Left ventricle myocardium inferior (tissue), 1 donor: ENCODE measurements around the gene SCAMP1. TPM values are rescaled to one million over a fixed set of nuclear protein-coding genes. Genes with fewer than 3 reads are reported as not detected.

Experiments
- DNase-seq: peaks from one replicate; pipeline ENCODE4 v3.0.0-alpha.2; 2020
- H3K27ac ChIP-seq: fragments of 200-600 bp; replicated peaks from 2 replicates; pipeline ENCODE4 v1.8.0; 2021
- H3K27me3 ChIP-seq: fragments of 200-600 bp; 2 replicates; pipeline ENCODE4 v1.8.0; 2021; ENCODE audit warnings: low read depth
- H3K36me3 ChIP-seq: fragments of 200-600 bp; 2 replicates; pipeline ENCODE4 v1.8.0; 2021
- H3K4me1 ChIP-seq: fragments of 200-600 bp; 2 replicates; pipeline ENCODE4 v1.8.0; 2021
- H3K4me3 ChIP-seq: fragments of 200-600 bp; 2 replicates; pipeline ENCODE4 v1.8.0; 2021; ENCODE audit warnings: mild to moderate bottlenecking, moderate library complexity
- H3K9me3 ChIP-seq: fragments of 200-600 bp; replicated peaks from 2 replicates; pipeline ENCODE4 v1.8.0; 2021
- CTCF ChIP-seq: fragments of 200-600 bp; IDR thresholded peaks from 2 replicates; pipeline ENCODE4 v1.8.0; 2021; ENCODE audit warnings: antibody characterized with exemption, mild to moderate bottlenecking, borderline replicate concordance
- intact Hi-C: fragments of 100-400 bp; cut with micrococcal nuclease; formaldehyde crosslinking; loops from one replicate; pipeline ENCODE4 v1.11.0; 2022
- total RNA-seq: library from RNA; stranded (reverse); fragmentation: NEBNext Ultra II Directional; extraction: Animal tissue kit (Norgen Biotek cat#: 25700); gene quantifications from one replicate; pipeline ENCODE4 v1.2.1, GENCODE V29; 2021
- donor health status: DM: no; HTN: yes; CAD: no; lungs with severe emphysema.

Gene SCAMP1
- total RNA-seq, 1 donor from 2014 or later = 29.2 TPM

GRCh38 chr5:78335976-78336375 is 24.4 kb upstream of the SCAMP1 start:
- H3K4me3 ChIP-seq = no peak overlapping the region
- H3K27ac ChIP-seq = no peak overlapping the region
- intact Hi-C loops = no loop called here
- no peaks in the 10 kb centered on the region for H3K36me3 ChIP-seq
- H3K4me1 ChIP-seq = peaks cover 3% of the 10 kb centered on the region
- TF ChIP-seq CTCF = no peak
- DNase-seq = no peak
- no peaks in the 10 kb centered on the region for H3K27me3 ChIP-seq
- peaks cover 15% of the 10 kb centered on the region for H3K9me3 ChIP-seq

GRCh38 chr5:78336698-78337097 is 23.7 kb upstream of the SCAMP1 start:
- intact Hi-C loops = no loop called here

GRCh38 chr5:78339617-78340436 is 20.6 kb upstream of the SCAMP1 start:
- no peak overlapping the region for H3K27ac ChIP-seq
- no peaks in the 10 kb centered on the region for H3K36me3 ChIP-seq
- H3K4me3 ChIP-seq = no peak overlapping the region
- TF ChIP-seq CTCF = no peak
- intact Hi-C loops = no loop called here
- DNase-seq = no peak
- peaks cover 3% of the 10 kb centered on the region for H3K4me1 ChIP-seq
- H3K9me3 ChIP-seq = peaks cover 15% of the 10 kb centered on the region
- no peaks in the 10 kb centered on the region for H3K27me3 ChIP-seq

More at GRCh38 chr5:78336698-78337097, 23.7 kb upstream of the SCAMP1 start:
- Histone ChIP-seq H3K27ac (no peak overlapping the region), H3K36me3 (no peaks in the 10 kb centered on the region), H3K4me1 (peaks cover 3% of the 10 kb centered on the region), H3K27me3 (no peaks in the 10 kb centered on the region), H3K9me3 (peaks cover 15% of the 10 kb centered on the region), H3K4me3 (no peak overlapping the region)
- no peak for TF ChIP-seq CTCF
- no peak for DNase-seq

- Histone ChIP-seq H3K9me3 (peaks cover 15% of the 10 kb centered on the region), H3K4me3 (no peak overlapping the region), H3K4me1 (peaks cover 12% of the 10 kb centered on the region), H3K27me3 (no peaks in the 10 kb centered on the region), H3K36me3 (no peaks in the 10 kb centered on the region), H3K27ac (no peak overlapping the region)
- DNase-seq = no peak
- intact Hi-C loops = no loop called here
- no peak for TF ChIP-seq CTCF
Measured at GRCh38 chr5:78341440-78341839, 19.0 kb upstream of the SCAMP1 start.

- Histone ChIP-seq H3K4me1 (peaks cover 10% of the 10 kb centered on the region), H3K4me3 (no peak overlapping the region), H3K27me3 (no peaks in the 10 kb centered on the region), H3K36me3 (no peaks in the 10 kb centered on the region), H3K9me3 (no peaks in the 10 kb centered on the region), H3K27ac (peak overlapping the region; percentile 37)
- DNase-seq = no peak
- intact Hi-C loops = no loop called here
- TF ChIP-seq CTCF = no peak
Measured at GRCh38 chr5:78345485-78345884, 14.9 kb upstream of the SCAMP1 start.
